HG02870 (cell line): ENCODE results near the gene USP10.

Experiments
- ATAC-seq: cut with Tn5 transposase; IDR thresholded peaks from one replicate; pipeline ENCODE4 v1.9.1; 2021; ENCODE audit warnings: mild to moderate bottlenecking, moderate library complexity; ENCODE audit not compliant: unreplicated experiment

The USP10 gene

DNA sequence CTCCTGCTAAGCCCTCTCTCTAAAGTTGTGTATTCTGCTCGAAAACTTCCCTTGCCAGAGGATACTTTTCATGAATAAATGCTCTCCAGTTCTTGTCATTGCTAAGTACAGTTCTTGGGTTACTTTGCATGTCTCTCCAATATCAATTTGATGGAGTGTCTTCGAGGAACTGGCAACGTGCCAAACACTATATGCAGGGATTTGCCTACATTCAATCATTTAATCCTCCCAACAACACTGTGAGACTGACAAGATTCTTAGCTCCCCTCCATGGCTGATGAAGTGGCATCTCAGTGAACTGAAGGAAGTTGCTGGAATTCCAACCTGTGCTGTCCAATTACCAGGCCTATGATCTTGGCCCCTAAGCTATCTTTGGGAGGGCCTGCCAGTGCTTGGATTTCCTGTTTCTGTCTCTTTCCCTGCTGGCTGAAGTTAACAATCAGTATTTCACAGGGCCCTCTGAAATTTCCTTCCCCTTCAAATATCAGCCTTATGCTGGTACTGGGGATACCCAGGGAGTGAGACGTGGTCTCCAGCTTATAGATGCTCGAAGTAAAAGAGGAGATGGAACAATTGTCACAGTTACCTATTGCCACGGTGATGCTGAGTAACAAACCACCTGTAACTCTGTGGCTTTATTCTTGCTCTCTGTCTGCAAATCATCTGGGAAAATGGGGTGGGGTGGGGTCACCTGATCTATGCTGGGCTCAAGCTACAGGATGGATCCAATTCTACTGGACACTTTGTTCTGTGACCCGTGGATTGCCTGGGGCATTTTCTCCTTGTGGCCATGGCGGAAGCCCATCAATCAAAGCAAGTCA is 100.6 kb downstream of the USP10 start:
- ATAC-seq, result no peak

DNA sequence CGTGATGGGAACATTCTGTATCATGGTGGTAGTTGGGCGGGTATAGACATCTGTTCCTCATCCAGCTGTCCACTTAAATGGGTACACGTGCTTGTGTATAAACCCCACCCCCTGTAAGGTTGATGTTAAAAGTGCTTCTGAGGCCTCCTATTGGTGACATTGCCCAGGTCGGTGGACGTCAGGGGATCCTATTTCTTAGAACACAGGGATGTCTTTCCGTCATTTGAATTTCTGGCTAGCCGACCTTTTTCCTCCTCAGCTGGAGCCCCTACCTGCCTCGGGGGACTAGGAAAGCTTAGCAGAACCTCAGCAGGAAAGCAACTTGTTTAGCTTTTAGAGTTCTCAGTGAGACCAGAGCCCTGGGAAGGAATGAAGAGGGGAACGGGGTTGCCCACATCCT is 103.3 kb downstream of the USP10 start:
- ATAC-seq, result no peak

DNA sequence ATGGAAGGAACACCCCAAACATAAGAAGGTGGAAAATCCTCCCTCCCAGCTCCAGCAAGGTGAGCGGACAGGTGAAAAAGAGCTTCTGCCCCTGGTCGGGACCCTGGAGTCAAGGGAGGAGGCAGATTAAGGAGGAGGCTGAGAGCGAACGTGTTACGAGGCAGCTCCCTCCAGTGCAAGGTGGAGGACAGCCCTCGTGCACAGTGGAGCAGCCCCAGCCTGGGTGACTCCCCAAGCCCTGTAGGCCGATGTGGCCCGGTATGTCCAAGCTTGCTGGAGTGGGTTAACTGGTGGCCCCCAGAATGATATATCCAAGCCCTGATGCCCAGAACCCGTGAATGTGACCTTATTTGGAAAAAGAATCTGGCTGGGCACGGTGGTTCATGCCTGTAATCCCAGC is 104.5 kb downstream of the USP10 start:
- ATAC-seq, result no peak

- no peak for ATAC-seq
Measured at GRCh38 chr16:84806256-84806889, 106.6 kb downstream of the USP10 start.

- ATAC-seq, result no peak
Measured at GRCh38 chr16:84806890-84807258, 107.1 kb downstream of the USP10 start.

DNA sequence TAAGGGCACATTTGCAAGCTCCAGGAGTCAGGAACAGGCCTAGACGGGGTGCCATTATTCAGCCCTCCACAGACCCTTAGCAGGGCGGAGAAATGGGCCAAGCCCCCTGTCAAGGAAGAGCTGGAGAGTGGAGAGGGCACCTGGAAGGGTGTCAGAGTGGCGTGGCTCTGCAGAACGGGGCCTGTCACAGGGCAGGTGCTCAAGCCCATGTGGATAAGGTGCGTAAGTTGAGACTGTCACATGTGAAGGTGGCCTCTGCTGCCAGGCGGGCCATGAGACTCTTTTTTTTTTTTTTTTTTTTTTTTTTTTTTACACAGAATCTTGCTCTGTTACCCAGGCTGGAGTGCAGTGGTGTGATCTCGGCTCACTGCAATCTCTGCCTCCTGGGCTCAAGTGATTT is 108.0 kb downstream of the USP10 start:
- no peak for ATAC-seq

GRCh38 chr16:84808826-84809225 is 109.0 kb downstream of the USP10 start:
- ATAC-seq, result no peak

- no peak for ATAC-seq
Measured at GRCh38 chr16:84810518-84811273, 110.9 kb downstream of the USP10 start.

GRCh38 chr16:84811529-84811928 is 111.7 kb downstream of the USP10 start:
- no peak for ATAC-seq

DNA sequence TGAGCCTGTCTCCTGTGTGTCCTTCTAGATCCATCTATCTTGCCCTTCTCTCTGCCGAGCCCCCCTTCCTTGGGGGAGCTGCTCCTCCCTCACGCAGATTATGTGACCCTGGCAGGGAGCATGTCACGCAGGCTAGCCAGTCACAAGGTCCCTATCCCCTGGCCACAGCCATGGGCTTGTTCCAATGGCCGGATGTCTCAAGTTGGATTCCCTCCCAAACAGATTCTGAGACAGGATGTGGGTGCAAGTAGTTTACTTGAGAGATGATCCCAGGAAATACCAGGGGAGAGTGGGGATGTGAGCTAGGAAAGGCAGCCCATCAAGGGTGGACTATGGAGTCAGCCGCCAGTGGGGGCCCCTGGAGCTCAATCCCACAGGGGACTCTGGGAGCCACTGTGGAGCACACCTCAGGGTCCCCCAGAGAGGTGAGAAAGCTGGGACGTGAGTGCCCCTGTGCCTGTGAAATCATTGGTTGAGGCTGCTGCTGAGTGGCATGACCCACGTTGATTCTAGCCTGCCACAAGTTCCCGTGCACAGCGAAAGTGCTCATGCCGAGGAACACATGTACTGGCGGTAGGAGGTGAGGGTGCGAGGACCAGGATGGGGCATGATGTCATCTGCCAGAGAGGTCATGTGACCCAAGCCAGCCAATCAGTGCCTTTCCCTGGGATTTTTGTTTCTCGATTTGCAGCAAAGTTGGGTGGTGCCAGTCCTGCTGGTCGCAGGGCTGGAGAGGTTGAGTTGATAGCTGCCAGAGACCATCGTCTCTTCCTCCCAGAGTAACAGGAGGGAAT is 113.5 kb downstream of the USP10 start:
- ATAC-seq, result no peak

GRCh38 chr16:84815462-84815861 is 115.7 kb downstream of the USP10 start:
- ATAC-seq, result no peak

DNA sequence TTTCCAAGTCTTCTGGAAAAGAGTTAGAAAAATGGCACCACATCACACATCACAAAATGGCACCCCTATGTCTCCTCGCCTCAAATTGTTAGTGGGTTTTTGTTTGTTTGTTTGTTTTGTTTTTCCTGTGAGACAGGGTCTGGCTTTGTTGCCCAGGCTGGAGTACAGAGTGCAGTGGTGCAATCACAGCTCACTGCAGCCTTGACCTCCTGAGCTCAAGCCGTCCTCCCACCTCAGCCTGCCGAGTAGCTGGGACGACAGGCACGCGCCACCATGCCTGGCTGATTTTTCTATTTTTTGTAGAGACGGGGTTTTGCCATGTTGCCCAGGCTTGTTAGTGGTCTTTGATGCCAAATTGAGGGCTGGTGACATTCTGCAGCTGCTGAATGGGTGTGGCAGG is 116.2 kb downstream of the USP10 start:
- no peak for ATAC-seq

DNA sequence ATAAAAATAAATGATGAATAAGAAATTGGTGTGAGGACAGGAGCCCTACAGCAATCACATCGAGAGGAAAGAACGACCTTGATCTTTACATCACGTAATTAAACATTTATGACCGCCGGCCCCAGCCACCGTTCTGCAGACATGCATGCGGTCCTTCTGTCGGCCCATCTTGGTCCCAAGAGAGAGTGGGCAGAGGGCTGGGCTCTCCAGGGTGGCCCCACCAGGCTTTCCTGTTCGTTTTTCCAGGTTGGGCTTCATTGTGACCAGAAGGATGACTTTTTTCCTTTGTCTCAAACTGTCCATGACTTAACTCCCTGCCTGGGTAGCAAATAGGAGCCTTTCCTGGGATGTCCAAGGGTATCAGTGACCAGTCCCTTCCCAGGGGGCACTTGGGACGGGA is 116.7 kb downstream of the USP10 start:
- ATAC-seq, result no peak

- ATAC-seq, result no peak
Measured at GRCh38 chr16:84817206-84817605, 117.4 kb downstream of the USP10 start.

DNA sequence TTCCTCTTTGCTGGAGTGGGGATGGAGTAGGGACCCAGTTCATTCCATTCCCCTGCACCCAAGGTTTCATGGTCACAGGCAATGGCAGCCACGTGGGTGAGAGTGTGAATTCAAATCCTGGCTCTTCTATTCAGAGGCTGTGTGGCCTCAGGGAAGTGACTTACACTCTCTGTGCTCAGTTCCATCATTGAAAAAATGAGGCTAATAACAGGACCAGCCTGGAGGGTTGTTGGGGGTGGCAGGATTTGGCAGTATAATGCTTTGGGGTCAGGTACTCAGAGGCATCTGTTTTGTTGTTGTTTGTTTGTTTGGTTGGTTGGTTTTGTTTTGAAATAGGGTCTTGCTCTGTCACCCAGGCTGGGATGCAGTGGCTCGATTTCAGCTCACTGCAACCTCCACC is 117.8 kb downstream of the USP10 start:
- ATAC-seq, result no peak

GRCh38 chr16:84818133-84818532 is 118.3 kb downstream of the USP10 start:
- ATAC-seq, result no peak

GRCh38 chr16:84818989-84819643 is 119.3 kb downstream of the USP10 start:
- no peak for ATAC-seq

DNA sequence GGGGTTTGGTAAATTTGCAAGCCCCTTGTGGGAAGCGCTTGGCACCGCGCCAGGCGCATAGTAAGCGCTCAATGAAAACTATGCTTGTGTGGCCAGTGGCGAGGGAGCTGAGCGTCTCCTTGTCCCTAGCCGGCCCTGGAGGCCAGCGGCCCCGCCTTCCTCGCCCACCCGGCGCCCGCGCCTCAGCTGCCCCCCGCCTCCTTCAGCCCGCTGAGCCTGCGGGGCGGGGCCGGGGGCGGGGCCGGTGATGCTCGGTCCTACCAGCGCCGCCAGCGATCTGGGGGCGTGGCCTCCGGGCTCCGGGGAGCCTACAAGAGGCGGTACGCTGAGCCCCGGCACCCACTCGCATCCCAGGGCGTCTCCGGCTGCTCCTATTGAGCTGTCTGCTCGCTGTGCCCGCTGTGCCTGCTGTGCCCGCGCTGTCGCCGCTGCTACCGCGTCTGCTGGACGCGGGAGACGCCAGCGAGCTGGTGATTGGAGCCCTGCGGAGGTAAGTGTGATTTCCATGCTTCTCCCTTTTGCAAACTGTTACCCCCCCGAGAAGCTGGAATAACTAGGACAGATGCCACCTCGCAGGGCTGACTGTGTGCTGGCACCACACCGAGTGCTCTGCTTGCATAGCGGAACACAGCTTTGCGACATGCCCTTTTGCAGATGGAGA is 120.0 kb downstream of the USP10 start, which contains the start of gene CRISPLD2:
Gene CRISPLD2, plus strand, starts transcription at position 342 of the 661 bp plus-strand sequence. CDS start 18,511 bp downstream, outside the sequence.
- no peak for ATAC-seq

- no peak for ATAC-seq
Measured at GRCh38 chr16:84820305-84820684, 120.5 kb downstream of the USP10 start.

DNA sequence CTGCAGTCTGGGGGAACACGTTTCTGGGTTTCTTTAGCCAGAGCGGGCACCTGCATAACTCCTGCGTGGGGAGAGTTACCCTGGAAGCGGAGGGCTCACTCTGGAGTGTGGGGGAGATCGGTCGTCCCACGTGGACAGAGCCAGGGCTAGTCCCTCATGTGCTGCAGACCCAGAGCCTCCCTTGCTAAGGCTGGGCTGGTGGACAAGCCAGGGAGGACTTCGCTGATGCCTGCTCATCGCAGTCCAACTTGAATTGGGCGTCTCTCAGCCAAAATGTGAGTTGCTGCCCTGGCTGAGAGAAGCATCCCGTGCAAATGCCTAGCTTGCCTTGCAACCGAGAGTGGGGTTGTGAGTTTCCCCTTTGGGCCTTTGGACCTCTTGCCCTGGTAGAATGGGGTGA is 121.0 kb downstream of the USP10 start:
- no peak for ATAC-seq
